Left lung (tissue), 10 donors: Measurements from ENCODE around the gene ARMC5. TPM values are rescaled to one million over a fixed set of nuclear protein-coding genes. Genes with fewer than 3 reads are reported as not detected.
"Not testable (repeated sequence)": the region's sequence is repeated elsewhere in the genome, so short reads cannot be mapped to it uniquely, and the experiment has no call there.

ENCODE experiments used
- ATAC-seq: fragments of 200-7000 bp; cut with Tn5 transposase; one replicate; pipeline ENCODE4 v1.9.1; 2020; ENCODE audit warnings: moderate library complexity
- DNase-seq, 4 donors: peaks; one replicate each; pipeline ENCODE4 v3.0.0-alpha.2; 2013 to 2020
- H3K27ac ChIP-seq, 2 donors: fragments of 200-600 bp; sonication (generic) in 1 of 2; one replicate each; pipeline versions ENCODE4 v1.5.0 to v1.8.0; 2020 to 2021
- H3K27me3 ChIP-seq, 2 donors: fragments of 200-600 bp; sonication (generic) in 1 of 2; one replicate each; pipeline versions ENCODE4 v1.5.0 to v1.8.0; 2020 to 2021
- H3K36me3 ChIP-seq, 2 donors: fragments of 200-600 bp; sonication (generic) in 1 of 2; one replicate each; pipeline versions ENCODE4 v1.5.0 to v1.8.0; 2020 to 2021
- H3K4me1 ChIP-seq, 2 donors: fragments of 200-600 bp; one replicate each; pipeline ENCODE4 v1.8.0; 2021
- H3K4me3 ChIP-seq, 2 donors: fragments of 200-600 bp; sonication (generic) in 1 of 2; one replicate each; pipeline versions ENCODE4 v1.5.0 to v1.8.0; 2020 to 2021; ENCODE audit warnings: mild to moderate bottlenecking in 1 of 2
- H3K9me3 ChIP-seq, 2 donors: fragments of 200-600 bp; sonication (generic) in 1 of 2; one replicate each; pipeline versions ENCODE4 v1.5.0 to v1.8.0; 2020 to 2021
- CTCF ChIP-seq, 2 donors: fragments of 200-600 bp; sonication (generic) in 1 of 2; IDR thresholded peaks; one replicate each; pipeline versions ENCODE4 v1.5.0 to v1.8.0; 2021; ENCODE audit warnings: antibody characterized with exemption in 2 of 2
- intact Hi-C, 2 donors: fragments of 100-400 bp; cut with DNase I; formaldehyde crosslinking; loops; one replicate each; pipeline versions ENCODE4 v1.11.2 to v1.14.2; 2022
- polyA plus RNA-seq, 6 donors: library from polyadenylated mRNA; unstranded; fragments of 120-200 nt; gene quantifications; one replicate each; pipeline ENCODE4 v1.2.1, GENCODE V29; 2013; ENCODE audit not compliant: insufficient read length in 6 of 6
- total RNA-seq, 2 donors: library from RNA; stranded (reverse); fragmentation: NEBNext Ultra II Directional; extraction: Animal tissue kit (Norgen Biotek cat#: 25700); gene quantifications; one replicate each; pipeline ENCODE4 v1.2.1, GENCODE V29; 2021
- donor health status: DM: no; HTN: yes; CAD: no.
- donor health status: DM: no; HTN: no; CAD: no.

ARMC5 gene
- total and polyA plus RNA-seq, 8 donors, result 8.5 to 14.8 (median 10.4) TPM

DNA sequence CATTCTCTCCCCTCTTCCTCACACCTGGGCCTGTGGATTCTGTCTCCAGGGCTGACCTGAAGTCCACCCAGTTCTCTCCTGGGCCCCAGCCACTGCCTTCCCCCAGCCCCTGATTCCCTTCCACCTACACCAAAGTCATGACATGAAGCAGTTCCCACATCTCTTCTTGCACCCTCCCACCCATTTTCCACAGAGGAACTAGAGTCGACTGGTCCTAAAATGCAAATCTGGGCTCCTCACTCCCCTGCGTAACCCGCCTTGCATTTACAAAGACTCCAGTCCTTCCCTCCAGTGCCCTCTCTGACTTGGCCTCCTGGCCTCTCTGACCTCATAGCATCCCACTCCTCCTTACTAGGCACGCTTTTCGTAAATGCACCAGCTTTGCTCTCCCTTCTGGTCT lies 45.9 kb upstream of the ARMC5 start:
- no peak for ATAC-seq

DNA sequence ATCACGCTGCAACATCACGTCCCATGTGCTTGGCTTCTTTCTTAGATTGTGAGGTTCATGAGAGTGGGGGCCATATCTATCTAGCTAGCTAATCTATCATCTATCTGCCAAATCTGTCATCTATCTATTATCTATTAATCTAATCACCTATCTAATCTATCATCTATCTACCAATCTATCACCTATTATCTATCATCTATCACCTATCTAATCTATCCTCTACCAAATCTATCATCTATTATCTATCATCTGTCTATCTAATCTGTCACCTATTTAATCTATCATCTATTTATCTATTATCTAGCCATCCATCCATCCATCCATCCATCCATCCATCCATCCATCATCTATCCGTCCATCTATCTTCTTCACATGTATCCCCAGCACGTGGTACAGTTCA lies 45.4 kb upstream of the ARMC5 start:
- TF ChIP-seq CTCF (IDR thresholded peaks at IDR 0.05), result no peak
- no peak for DNase-seq
- Histone ChIP-seq H3K9me3 (no peaks in the 10 kb centered on the region), H3K27ac (no peak overlapping the region), H3K27me3 (peaks cover 0 to 13% of the 10 kb centered on the region in 2 donors), H3K4me3 (no peak overlapping the region), H3K4me1 (no peaks in the 10 kb centered on the region), H3K36me3 (no peaks in the 10 kb centered on the region)
- ATAC-seq, result no peak
- intact Hi-C loops, result no loop called here

More for the DNA sequence above, 45.9 kb upstream of the ARMC5 start:
- H3K36me3 ChIP-seq, result no peaks in the 10 kb centered on the region
- H3K4me3 ChIP-seq, result no peak overlapping the region
- TF ChIP-seq CTCF (IDR thresholded peaks at IDR 0.05), result no peak
- intact Hi-C loops, result no loop called here
- no peak overlapping the region for H3K27ac ChIP-seq
- no peaks in the 10 kb centered on the region for H3K4me1 ChIP-seq
- no peak for DNase-seq
- H3K9me3 ChIP-seq, result no peaks in the 10 kb centered on the region
- H3K27me3 ChIP-seq, result peaks cover 0 to 14% of the 10 kb centered on the region in 2 donors

DNA sequence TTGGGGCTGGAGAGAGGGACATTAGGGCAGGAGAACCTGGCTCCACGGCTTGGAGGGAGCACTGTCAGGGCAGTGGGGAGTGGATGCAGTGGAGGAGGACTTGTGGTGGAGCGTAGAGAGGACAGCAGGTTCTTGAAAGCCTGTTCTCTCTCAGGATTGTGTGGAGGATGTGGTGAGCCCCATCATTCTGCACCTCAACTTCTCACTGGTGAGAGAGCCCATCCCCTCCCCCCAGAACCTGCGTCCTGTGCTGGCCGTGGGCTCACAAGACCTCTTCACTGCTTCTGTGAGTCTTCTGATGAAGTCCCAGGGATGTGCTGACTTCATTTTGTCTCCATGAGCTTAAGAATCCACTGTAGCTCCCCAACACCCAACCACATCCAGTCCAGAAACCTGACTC lies 44.6 kb upstream of the ARMC5 start:
- peaks cover 0 to 11% of the 10 kb centered on the region in 2 donors for H3K27me3 ChIP-seq
- no peak overlapping the region for H3K4me3 ChIP-seq
- no peak overlapping the region for H3K27ac ChIP-seq
- no peak for ATAC-seq
- H3K36me3 ChIP-seq, result no peaks in the 10 kb centered on the region
- intact Hi-C loops, result no loop called here
- DNase-seq, result no peak
- no peaks in the 10 kb centered on the region for H3K9me3 ChIP-seq
- no peaks in the 10 kb centered on the region for H3K4me1 ChIP-seq
- TF ChIP-seq CTCF (IDR thresholded peaks at IDR 0.05), result no peak

GRCh38 chr16:31416371-31416770 lies 42.9 kb upstream of the ARMC5 start:
- ATAC-seq, result no peak
- Histone ChIP-seq H3K4me1 (no peaks in the 10 kb centered on the region), H3K9me3 (no peaks in the 10 kb centered on the region), H3K4me3 (no peak overlapping the region), H3K36me3 (no peaks in the 10 kb centered on the region), H3K27ac (no peak overlapping the region), H3K27me3 (peaks cover 0 to 15% of the 10 kb centered on the region in 2 donors)
- DNase-seq, result no peak
- no peak for TF ChIP-seq CTCF (IDR thresholded peaks at IDR 0.05)
- intact Hi-C loops, result no loop called here

DNA sequence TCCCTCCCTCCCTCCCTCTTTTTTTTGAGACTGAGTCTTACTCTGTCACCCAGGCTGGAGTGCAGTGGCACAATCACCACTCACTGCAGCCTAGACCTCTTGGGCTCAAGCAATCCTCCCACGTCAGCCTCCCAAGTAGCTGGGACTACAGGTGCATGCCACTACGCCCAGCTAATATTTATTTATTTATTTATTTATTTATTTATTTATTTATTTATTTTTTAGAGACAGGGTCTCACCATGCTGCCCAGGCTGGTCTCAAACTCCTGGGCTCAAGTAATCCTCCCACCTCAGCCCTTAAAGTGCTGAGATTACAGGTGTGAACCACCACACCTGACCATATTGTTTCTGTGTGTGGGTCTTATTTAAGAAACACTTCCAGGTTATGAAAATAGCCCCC lies 42.3 kb upstream of the ARMC5 start:
- H3K4me1 ChIP-seq, H3K27ac ChIP-seq, H3K9me3 ChIP-seq, ATAC-seq, intact Hi-C loops, DNase-seq, H3K36me3 ChIP-seq, H3K4me3 ChIP-seq: not testable (repeated sequence)
- H3K27me3 ChIP-seq, result peaks cover 0 to 15% of the 10 kb centered on the region in 2 donors

DNA sequence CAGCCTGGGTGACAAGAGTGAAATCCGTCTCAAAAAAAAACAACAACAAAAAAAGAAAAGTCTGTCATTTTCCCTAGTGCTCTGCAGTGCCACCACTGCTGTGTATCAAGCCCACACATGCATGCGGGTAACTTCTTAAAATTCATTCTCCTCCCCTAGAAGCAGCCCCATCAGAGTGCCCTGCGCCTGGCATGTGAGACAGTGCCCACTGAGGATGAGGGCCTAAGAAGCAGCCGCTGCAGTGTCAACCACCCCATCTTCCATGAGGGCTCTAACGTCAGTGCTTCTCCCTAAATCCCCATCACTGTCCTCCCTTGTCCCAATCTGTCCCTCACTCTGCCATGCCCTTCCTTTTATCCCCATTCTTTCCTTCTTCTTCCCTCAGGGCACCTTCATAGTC lies 41.4 kb upstream of the ARMC5 start:
- H3K9me3 ChIP-seq, result no peaks in the 10 kb centered on the region
- intact Hi-C loops, result no loop called here
- H3K4me1 ChIP-seq, result no peaks in the 10 kb centered on the region
- TF ChIP-seq CTCF (IDR thresholded peaks at IDR 0.05), result no peak
- no peak overlapping the region for H3K4me3 ChIP-seq
- H3K27ac ChIP-seq, result no peak overlapping the region
- peaks cover 0 to 15% of the 10 kb centered on the region in 2 donors for H3K27me3 ChIP-seq
- no peaks in the 10 kb centered on the region for H3K36me3 ChIP-seq
- no peak for ATAC-seq
- DNase-seq, result no peak
